ENCODE results near the gene SHOC2. TPM values are rescaled to one million over a fixed set of nuclear protein-coding genes. Genes with fewer than 3 reads are reported as not detected.

The SHOC2 gene
- total and polyA plus RNA-seq, 2 of the 13 experiments (the other 11 are each of a cell fraction or from before 2014, with no cell fraction given), result 8.6 to 25.5 TPM

- no TSS peak for BruUV-seq (replicated peaks)
- Histone ChIP-seq H3K27ac (ENCODE audit: extremely low read length, insufficient read depth, low read length) (no peak overlapping the region), H2AFZ (ENCODE audit: low read length) (no peak overlapping the region), H3K9me3 (ENCODE audit: low read length) (no peaks in the 10 kb centered on the region), H3K36me3 (replicated peaks in 1 of 2; ENCODE audit: control insufficient read depth in 1 of 2, insufficient read depth in 2 of 2, low read length in 2 of 2) (peaks cover 0 to 4% of the 10 kb centered on the region in 2 experiments; a peak in 2 of 5 replicates), H3K9ac (ENCODE audit: insufficient read depth, low read depth, low read length) (no peak overlapping the region), H3K4me3 (replicated peaks in 1 of 3; ENCODE audit: insufficient read depth in 1 of 3, low read depth in 2 of 3, low read length in 3 of 3) (no peak overlapping the region), H3K4me1 (ENCODE audit: insufficient read depth, low read length) (no peaks in the 10 kb centered on the region), H3K79me2 (ENCODE audit: insufficient read depth, low read length) (peaks cover 65% of the 10 kb centered on the region), H3K27me3 (ENCODE audit: control insufficient read depth in 1 of 2, insufficient read depth in 2 of 2, low read length in 2 of 2) (no peaks in the 10 kb centered on the region), H4K20me1 (ENCODE audit: insufficient read depth, low read length) (0 out of 2 replicates have a peak, but pooled peaks cover 3% of the 10 kb centered on the region), H3K4me2 (ENCODE audit: low read depth, low read length) (no peak overlapping the region)
- no peak for FAIRE-seq
- ATAC-seq, result no peak
- WGBS (ENCODE audit: low lambda C conversion rate), result 98% methylated on average over 4 of the region's 4 CpGs
- CTCF ChIA-PET (ENCODE audit: low intra/inter-chr PET ratio, low total read pairs), result no interaction called here
- in situ Hi-C loops (cut with HindIII; ENCODE audit: extremely low pct_ligation_motif_present, low pct_unique_long_range_greater_than_20kb) (no loop called here), intact Hi-C loops (cut with micrococcal nuclease; ENCODE audit: unreplicated experiment) (no loop called here)
- DNase-seq (ENCODE audit: low spot score), result no peak
- POLR2A ChIA-PET, result no interaction called here
- TF ChIP-seq KLF15 (CRISPR knock-in tag; IDR thresholded peaks at IDR 0.05; ENCODE audit: borderline replicate concordance) (no peak), MYC (CRISPR knock-in tag; IDR thresholded peaks at IDR 0.05; ENCODE audit: borderline replicate concordance) (no peak), RBAK (CRISPR knock-in tag; IDR thresholded peaks at IDR 0.05) (no peak), NR2F2 (IDR thresholded peaks at IDR 0.05; ENCODE audit: borderline replicate concordance, low read depth) (no peak), ZNF496 (CRISPR knock-in tag; IDR thresholded peaks at IDR 0.05; ENCODE audit: insufficient replicate concordance) (no peak)
- TF ChIP-seq, protein P1, sequence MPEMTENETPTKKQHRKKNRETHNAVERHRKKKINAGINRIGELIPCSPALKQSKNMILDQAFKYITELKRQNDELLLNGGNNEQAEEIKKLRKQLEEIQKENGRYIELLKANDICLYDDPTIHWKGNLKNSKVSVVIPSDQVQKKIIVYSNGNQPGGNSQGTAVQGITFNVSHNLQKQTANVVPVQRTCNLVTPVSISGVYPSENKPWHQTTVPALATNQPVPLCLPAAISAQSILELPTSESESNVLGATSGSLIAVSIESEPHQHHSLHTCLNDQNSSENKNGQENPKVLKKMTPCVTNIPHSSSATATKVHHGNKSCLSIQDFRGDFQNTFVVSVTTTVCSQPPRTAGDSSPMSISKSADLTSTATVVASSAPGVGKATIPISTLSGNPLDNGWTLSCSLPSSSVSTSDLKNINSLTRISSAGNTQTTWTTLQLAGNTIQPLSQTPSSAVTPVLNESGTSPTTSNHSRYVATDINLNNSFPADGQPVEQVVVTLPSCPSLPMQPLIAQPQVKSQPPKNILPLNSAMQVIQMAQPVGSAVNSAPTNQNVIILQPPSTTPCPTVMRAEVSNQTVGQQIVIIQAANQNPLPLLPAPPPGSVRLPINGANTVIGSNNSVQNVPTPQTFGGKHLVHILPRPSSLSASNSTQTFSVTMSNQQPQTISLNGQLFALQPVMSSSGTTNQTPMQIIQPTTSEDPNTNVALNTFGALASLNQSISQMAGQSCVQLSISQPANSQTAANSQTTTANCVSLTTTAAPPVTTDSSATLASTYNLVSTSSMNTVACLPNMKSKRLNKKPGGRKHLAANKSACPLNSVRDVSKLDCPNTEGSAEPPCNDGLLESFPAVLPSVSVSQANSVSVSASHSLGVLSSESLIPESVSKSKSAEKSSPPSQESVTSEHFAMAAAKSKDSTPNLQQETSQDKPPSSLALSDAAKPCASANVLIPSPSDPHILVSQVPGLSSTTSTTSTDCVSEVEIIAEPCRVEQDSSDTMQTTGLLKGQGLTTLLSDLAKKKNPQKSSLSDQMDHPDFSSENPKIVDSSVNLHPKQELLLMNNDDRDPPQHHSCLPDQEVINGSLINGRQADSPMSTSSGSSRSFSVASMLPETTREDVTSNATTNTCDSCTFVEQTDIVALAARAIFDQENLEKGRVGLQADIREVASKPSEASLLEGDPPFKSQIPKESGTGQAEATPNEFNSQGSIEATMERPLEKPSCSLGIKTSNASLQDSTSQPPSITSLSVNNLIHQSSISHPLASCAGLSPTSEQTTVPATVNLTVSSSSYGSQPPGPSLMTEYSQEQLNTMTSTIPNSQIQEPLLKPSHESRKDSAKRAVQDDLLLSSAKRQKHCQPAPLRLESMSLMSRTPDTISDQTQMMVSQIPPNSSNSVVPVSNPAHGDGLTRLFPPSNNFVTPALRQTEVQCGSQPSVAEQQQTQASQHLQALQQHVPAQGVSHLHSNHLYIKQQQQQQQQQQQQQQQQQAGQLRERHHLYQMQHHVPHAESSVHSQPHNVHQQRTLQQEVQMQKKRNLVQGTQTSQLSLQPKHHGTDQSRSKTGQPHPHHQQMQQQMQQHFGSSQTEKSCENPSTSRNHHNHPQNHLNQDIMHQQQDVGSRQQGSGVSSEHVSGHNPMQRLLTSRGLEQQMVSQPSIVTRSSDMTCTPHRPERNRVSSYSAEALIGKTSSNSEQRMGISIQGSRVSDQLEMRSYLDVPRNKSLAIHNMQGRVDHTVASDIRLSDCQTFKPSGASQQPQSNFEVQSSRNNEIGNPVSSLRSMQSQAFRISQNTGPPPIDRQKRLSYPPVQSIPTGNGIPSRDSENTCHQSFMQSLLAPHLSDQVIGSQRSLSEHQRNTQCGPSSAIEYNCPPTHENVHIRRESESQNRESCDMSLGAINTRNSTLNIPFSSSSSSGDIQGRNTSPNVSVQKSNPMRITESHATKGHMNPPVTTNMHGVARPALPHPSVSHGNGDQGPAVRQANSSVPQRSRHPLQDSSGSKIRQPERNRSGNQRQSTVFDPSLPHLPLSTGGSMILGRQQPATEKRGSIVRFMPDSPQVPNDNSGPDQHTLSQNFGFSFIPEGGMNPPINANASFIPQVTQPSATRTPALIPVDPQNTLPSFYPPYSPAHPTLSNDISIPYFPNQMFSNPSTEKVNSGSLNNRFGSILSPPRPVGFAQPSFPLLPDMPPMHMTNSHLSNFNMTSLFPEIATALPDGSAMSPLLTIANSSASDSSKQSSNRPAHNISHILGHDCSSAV (CRISPR knock-in tag; IDR thresholded peaks at IDR 0.05; ENCODE audit: borderline replicate concordance), result no peak
- TF ChIP-seq, protein P2, sequence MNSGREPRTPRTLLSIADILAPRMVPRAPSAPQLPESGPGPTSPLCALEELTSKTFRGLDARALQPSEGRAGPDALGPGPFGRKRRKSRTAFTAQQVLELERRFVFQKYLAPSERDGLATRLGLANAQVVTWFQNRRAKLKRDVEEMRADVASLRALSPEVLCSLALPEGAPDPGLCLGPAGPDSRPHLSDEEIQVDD (CRISPR knock-in tag; IDR thresholded peaks at IDR 0.05; ENCODE audit: borderline replicate concordance), result no peak
Observed at GRCh38 chr10:110939419-110939818, 20.0 kb downstream of the SHOC2 start.
